Vagina (tissue), 2 donors: ENCODE measurements around the gene KRTAP5-9. TPM values are rescaled to one million over a fixed set of nuclear protein-coding genes. Genes with fewer than 3 reads are reported as not detected.

ENCODE experiments used
- DNase-seq, 2 donors: peaks; one replicate each; pipeline ENCODE4 v3.0.0-alpha.2; 2017; ENCODE audit errors: extremely low spot score in 2 of 2
- H3K27ac ChIP-seq: fragments of 200-600 bp; sonication (generic); one replicate; pipeline ENCODE4 v1.5.1; 2019
- H3K27me3 ChIP-seq: fragments of 200-600 bp; sonication (generic); one replicate; pipeline ENCODE4 v1.5.1; 2019
- H3K36me3 ChIP-seq, 2 donors: fragments of 200-600 bp; sonication (generic); one replicate each; pipeline ENCODE4 v1.5.1; 2017 to 2019
- H3K4me1 ChIP-seq: fragments of 200-600 bp; sonication (generic); one replicate; pipeline ENCODE4 v1.5.1; 2019
- H3K4me3 ChIP-seq, 2 donors: fragments of 200-600 bp; sonication (generic); 1 replicate in 1 of 2; 2 replicates in 1 of 2; pipeline ENCODE4 v1.5.1; 2016 to 2019
- H3K9me3 ChIP-seq: fragments of 200-600 bp; sonication (generic); one replicate; pipeline ENCODE4 v1.5.1; 2019
- CTCF ChIP-seq, 3 experiments: fragments of 450-650 bp in 2 of 3; fragments of 200-600 bp in 1 of 3; sonication (generic) in 1 of 3; IDR thresholded peaks; one replicate each; pipeline ENCODE4 v1.5.1; 2017 to 2019; ENCODE audit warnings: antibody characterized with exemption in 3 of 3, mild to moderate bottlenecking in 2 of 3, moderate library complexity in 2 of 3
- POLR2A ChIP-seq, 2 donors: fragments of 450-650 bp; IDR thresholded peaks; one replicate each; pipeline ENCODE4 v1.6.1; 2017; ENCODE audit warnings: antibody characterized with exemption in 2 of 2, mild to moderate bottlenecking in 2 of 2, moderate library complexity in 2 of 2
- POLR2AphosphoS5 ChIP-seq, 2 donors: sonication (generic); formaldehyde crosslinking; IDR thresholded peaks; one replicate each; pipeline ENCODE4 v1.9.0; 2017; ENCODE audit warnings: antibody characterized with exemption in 2 of 2, mild to moderate bottlenecking in 2 of 2, low read depth in 1 of 2; ENCODE audit not compliant: insufficient read depth in 1 of 2
- intact Hi-C: fragments of 100-400 bp; cut with DNase I; formaldehyde crosslinking; loops from one replicate; pipeline ENCODE4 v1.15.1; 2023
- total RNA-seq: library from RNA; depleted of rRNA; stranded (reverse); fragments of >200 nt; gene quantifications from one replicate; pipeline ENCODE4 v1.2.3, GENCODE V29; 2016

Gene KRTAP5-9
- total RNA-seq, 1 donor from 2014 or later, result not detected

DNA sequence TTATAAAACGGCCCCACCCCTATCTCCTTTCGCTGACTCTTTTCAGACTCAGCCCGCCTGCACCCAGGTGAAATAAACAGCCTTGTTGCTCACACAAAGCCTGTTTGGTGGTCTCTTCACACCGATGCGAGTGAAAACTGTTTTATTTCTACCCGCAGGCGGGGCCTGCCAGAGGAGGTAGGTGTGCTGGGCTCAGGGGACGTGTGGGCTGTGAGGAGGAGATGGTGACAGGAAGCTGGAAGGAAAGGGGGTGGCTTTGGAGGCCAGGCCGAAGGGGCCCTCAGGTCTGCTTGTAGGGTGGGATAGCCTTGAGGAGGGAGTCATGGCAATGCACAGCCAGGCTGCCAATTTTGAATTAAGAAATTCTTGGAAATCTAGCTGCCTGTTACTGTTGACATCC is 42.4 kb upstream of the KRTAP5-9 start:
- H3K36me3 ChIP-seq, result peaks cover 0 to 12% of the 10 kb centered on the region in 2 donors
- no peaks in the 10 kb centered on the region for H3K27me3 ChIP-seq
- no peak for TF ChIP-seq POLR2A (IDR thresholded peaks at IDR 0.05)
- no peak for TF ChIP-seq POLR2AphosphoS5 (IDR thresholded peaks at IDR 0.05; ENCODE audit: insufficient read depth in 1 of 2, low read depth in 1 of 2)
- no peak for TF ChIP-seq CTCF (IDR thresholded peaks at IDR 0.05)
- no peak for DNase-seq
- H3K4me3 ChIP-seq, result no peak overlapping the region
- H3K9me3 ChIP-seq, result peaks cover 12% of the 10 kb centered on the region
- intact Hi-C loops, result no loop called here
- H3K4me1 ChIP-seq, result no peaks in the 10 kb centered on the region
- no peak overlapping the region for H3K27ac ChIP-seq

DNA sequence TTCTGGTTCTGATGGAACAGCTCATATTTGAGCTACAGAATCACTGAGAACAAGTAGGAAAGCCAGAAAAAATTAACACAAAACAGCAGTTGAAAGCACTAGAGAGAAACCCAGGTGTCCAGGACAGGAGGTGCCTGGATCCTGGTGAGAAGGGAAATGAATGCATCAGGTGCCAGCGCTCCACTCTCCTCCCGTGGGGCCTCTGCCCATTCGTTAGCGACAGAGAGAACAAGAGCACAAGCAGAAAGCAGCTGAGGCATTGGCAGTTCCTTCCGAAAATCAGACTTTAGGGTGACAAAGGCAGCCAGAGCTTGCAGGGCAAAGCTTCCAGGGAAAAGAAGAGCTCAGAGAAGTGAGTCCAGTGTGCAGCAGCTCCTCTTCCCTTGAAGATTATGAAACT is 41.1 kb upstream of the KRTAP5-9 start:
- no peak for DNase-seq
- intact Hi-C loops, result no loop called here
- peaks cover 12% of the 10 kb centered on the region for H3K9me3 ChIP-seq
- peaks cover 0 to under 1% of the 10 kb centered on the region in 2 donors for H3K36me3 ChIP-seq
- H3K4me3 ChIP-seq, result no peak overlapping the region
- no peaks in the 10 kb centered on the region for H3K4me1 ChIP-seq
- H3K27ac ChIP-seq, result no peak overlapping the region
- H3K27me3 ChIP-seq, result no peaks in the 10 kb centered on the region
- TF ChIP-seq POLR2A (IDR thresholded peaks at IDR 0.05), result no peak
- no peak for TF ChIP-seq CTCF (IDR thresholded peaks at IDR 0.05)
- no peak for TF ChIP-seq POLR2AphosphoS5 (IDR thresholded peaks at IDR 0.05; ENCODE audit: insufficient read depth in 1 of 2, low read depth in 1 of 2)

GRCh38 chr11:71518506-71519471 is 29.4 kb upstream of the KRTAP5-9 start:
- intact Hi-C loops, result no loop called here
- H3K4me1 ChIP-seq, result no peaks in the 10 kb centered on the region
- no peaks in the 10 kb centered on the region for H3K27me3 ChIP-seq
- H3K4me3 ChIP-seq, result no peak overlapping the region
- no peak for DNase-seq
- TF ChIP-seq POLR2AphosphoS5 (IDR thresholded peaks at IDR 0.05; ENCODE audit: insufficient read depth in 1 of 2, low read depth in 1 of 2) (no peak), POLR2A (IDR thresholded peaks at IDR 0.05) (no peak), CTCF (IDR thresholded peaks at IDR 0.05) (no peak)
- H3K36me3 ChIP-seq, result no peaks in the 10 kb centered on the region
- no peaks in the 10 kb centered on the region for H3K9me3 ChIP-seq
- no peak overlapping the region for H3K27ac ChIP-seq

DNA sequence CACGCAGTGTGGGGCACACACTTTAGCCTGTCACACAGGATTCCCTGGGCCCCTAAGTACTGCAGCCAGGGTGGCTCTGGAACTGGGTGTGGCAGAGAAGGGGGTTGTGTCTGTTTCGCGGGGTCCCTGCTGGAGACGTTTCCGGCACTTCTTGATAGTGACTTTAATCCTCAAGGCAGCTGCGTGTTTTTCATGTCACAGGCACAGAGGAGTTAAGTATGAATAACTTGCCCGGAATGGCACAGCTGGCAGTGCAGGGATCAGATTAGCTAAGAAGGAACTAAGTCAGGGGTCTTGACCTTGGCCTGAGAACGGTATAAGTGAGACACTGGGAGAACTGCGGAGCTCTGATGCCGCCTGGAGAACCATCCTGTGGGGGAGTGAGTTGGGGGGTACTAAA is 28.7 kb upstream of the KRTAP5-9 start:
- Histone ChIP-seq H3K4me1 (no peaks in the 10 kb centered on the region), H3K27me3 (no peaks in the 10 kb centered on the region), H3K36me3 (no peaks in the 10 kb centered on the region), H3K4me3 (no peak overlapping the region), H3K27ac (no peak overlapping the region), H3K9me3 (no peaks in the 10 kb centered on the region)
- DNase-seq, result no peak
- intact Hi-C loops, result no loop called here
- no peak for TF ChIP-seq CTCF (IDR thresholded peaks at IDR 0.05)
- TF ChIP-seq POLR2A (IDR thresholded peaks at IDR 0.05), result no peak
- TF ChIP-seq POLR2AphosphoS5 (IDR thresholded peaks at IDR 0.05; ENCODE audit: insufficient read depth in 1 of 2, low read depth in 1 of 2), result no peak
